Upper lobe of right lung (tissue), 1 donor: ENCODE results near the gene FAM110D. TPM values are rescaled to one million over a fixed set of nuclear protein-coding genes. Genes with fewer than 3 reads are reported as not detected.

ENCODE experiments used
- ATAC-seq: fragments of 200-7000 bp; cut with Tn5 transposase; one replicate; pipeline ENCODE4 v1.9.1; 2020; ENCODE audit warnings: mild to moderate bottlenecking, moderate library complexity
- DNase-seq: peaks from one replicate; pipeline ENCODE4 v3.0.0-alpha.2; 2020
- H3K27ac ChIP-seq: fragments of 200-600 bp; one replicate; pipeline ENCODE4 v1.8.0; 2022
- H3K27me3 ChIP-seq: fragments of 200-600 bp; one replicate; pipeline ENCODE4 v1.8.0; 2022; ENCODE audit warnings: mild to moderate bottlenecking
- H3K36me3 ChIP-seq: fragments of 200-600 bp; one replicate; pipeline ENCODE4 v1.8.0; 2022
- H3K4me1 ChIP-seq: fragments of 200-600 bp; one replicate; pipeline ENCODE4 v1.8.0; 2022
- H3K4me3 ChIP-seq: fragments of 200-600 bp; one replicate; pipeline ENCODE4 v1.8.0; 2022; ENCODE audit warnings: mild to moderate bottlenecking
- H3K9me3 ChIP-seq: fragments of 200-600 bp; one replicate; pipeline ENCODE4 v1.8.0; 2022
- intact Hi-C: fragments of 100-400 bp; cut with DNase I; formaldehyde crosslinking; loops from one replicate; pipeline ENCODE4 v1.11.0; 2022
- total RNA-seq: library from RNA; stranded (reverse); fragmentation: NEBNext Ultra II Directional; extraction: Animal tissue kit (Norgen Biotek cat#: 25700); gene quantifications from one replicate; pipeline ENCODE4 v1.2.1, GENCODE V29; 2021
- TF ChIP-seq, protein P1 (sequence below): fragments of 200-600 bp; IDR thresholded peaks from one replicate; pipeline ENCODE4 v1.8.0; 2022; ENCODE audit warnings: antibody characterized with exemption
- donor health status: DM: no; HTN: yes; CAD: no; lungs with severe emphysema.

Gene FAM110D
- total RNA-seq, 1 donor from 2014 or later: 6.9 TPM

DNA sequence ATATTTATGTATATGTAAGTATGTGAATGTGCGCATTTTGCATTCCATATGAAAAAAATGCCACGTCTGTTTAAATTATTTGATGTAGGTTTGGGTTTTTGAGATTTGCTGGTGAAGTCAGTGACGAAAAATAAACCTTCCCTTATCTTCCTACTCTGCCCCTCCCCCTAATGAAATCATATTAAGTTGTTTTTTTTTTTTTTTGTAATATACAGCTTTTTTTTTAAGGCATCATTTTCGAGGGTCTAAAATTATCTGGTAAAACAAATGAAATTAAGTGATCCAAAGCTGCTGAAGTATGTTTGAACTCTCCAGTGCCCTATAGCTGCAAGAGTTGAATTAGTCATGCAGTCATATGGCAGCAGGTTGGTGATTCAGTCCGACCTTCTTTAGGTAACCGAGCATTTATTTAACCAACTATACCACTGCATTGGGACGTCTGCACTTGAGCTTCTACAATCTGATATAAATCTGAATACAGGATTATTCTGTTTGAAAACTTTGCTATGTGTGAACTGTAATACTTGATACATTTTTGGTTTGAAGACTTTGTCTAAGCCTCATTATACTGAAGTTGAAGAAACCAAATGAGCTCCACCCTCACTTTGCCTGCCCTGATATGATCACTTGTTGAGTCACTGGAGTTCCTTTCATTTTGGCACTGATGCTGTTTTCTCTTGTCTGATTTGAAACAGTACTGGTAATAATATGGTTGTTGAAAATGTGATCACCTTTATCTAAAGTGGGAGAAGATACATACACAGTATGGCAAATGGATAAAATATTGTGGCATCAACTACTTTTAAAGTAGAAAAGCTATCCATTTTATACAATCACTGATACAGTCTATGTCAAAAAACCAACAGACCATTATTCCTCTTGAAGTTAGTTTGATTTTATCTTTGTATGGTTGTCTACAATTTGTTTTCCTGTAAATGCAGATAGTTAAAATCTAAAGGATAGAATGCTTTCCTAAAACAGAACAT, 35.6 kb upstream of the FAM110D start:
- ATAC-seq (no peak), DNase-seq (no peak)
- Histone ChIP-seq H3K4me1 (peaks cover 48% of the 10 kb centered on the region), H3K27ac (no peak overlapping the region), H3K36me3 (peaks cover 14% of the 10 kb centered on the region), H3K4me3 (no peak overlapping the region), H3K9me3 (no peaks in the 10 kb centered on the region), H3K27me3 (no peaks in the 10 kb centered on the region)
- TF ChIP-seq, protein P1, sequence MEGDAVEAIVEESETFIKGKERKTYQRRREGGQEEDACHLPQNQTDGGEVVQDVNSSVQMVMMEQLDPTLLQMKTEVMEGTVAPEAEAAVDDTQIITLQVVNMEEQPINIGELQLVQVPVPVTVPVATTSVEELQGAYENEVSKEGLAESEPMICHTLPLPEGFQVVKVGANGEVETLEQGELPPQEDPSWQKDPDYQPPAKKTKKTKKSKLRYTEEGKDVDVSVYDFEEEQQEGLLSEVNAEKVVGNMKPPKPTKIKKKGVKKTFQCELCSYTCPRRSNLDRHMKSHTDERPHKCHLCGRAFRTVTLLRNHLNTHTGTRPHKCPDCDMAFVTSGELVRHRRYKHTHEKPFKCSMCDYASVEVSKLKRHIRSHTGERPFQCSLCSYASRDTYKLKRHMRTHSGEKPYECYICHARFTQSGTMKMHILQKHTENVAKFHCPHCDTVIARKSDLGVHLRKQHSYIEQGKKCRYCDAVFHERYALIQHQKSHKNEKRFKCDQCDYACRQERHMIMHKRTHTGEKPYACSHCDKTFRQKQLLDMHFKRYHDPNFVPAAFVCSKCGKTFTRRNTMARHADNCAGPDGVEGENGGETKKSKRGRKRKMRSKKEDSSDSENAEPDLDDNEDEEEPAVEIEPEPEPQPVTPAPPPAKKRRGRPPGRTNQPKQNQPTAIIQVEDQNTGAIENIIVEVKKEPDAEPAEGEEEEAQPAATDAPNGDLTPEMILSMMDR: no peak
- intact Hi-C loops: no loop called here

DNA sequence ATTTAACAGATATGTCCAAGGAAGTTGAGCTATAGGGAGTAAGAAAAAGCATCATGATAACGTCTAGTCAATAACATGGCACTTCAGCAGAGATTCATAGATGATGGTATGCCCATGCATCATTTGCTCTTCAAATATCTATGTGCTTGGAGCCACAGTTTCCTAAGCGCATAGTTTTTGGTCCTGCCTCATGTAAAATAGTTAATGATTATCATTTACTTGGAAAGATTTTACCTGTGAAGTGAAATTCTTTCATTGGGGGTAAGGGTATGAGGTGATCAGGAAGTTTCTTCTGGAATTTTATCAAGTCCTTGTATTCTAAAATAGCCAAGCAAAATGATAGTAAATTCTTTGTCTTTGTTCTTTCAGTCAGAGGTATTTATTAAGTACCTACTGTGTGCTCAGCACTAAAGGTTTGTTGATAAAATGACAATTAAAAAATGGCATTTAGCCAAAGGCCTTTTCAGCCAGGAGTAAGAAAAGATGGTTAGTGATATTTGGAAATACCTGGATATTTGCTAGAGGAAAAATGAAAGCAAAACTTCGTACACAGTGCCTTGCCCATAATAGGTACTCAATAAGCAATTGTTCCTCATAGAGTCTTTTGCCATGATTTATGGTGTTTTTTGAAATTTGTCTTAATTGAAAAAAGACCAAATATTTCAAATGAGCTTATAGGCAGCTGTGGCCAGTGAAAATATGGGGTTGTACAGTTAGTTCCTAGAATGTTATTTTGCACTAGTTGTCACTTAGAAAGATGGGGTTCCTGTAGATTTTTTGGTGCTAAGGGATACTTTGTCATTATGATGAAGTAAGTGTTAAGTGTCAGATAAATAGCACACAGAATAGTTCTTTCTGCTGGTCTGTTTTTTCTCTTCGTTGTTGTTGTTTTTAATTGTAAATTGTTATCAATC, 34.2 kb upstream of the FAM110D start:
- Histone ChIP-seq H3K27me3 (no peaks in the 10 kb centered on the region), H3K9me3 (no peaks in the 10 kb centered on the region), H3K4me3 (no peak overlapping the region), H3K36me3 (peaks cover under 1% of the 10 kb centered on the region), H3K4me1 (peaks cover 48% of the 10 kb centered on the region), H3K27ac (no peak overlapping the region)
- DNase-seq (no peak), ATAC-seq (no peak)
- TF ChIP-seq, protein P1: no peak
- intact Hi-C loops: no loop called here

DNA sequence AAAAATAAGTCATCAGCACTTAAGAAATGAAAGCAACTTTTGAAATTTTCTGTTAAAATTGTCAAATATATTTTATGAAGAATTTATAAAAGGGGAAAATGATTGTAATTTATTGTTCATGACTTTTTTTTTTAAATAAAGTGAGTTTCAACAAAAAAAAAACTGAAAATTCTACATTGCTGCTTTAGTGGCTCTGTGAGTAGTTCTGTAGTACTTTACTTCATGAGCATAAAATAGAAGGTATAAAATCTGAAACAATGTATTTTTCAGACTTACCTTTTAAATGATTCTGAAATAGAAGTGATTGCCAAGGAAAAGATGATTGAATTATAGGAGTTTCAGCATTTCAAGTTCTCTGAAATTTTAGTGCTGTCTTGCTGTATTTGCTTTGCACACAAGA, 33.5 kb upstream of the FAM110D start:
- no peak overlapping the region for H3K27ac ChIP-seq

DNA sequence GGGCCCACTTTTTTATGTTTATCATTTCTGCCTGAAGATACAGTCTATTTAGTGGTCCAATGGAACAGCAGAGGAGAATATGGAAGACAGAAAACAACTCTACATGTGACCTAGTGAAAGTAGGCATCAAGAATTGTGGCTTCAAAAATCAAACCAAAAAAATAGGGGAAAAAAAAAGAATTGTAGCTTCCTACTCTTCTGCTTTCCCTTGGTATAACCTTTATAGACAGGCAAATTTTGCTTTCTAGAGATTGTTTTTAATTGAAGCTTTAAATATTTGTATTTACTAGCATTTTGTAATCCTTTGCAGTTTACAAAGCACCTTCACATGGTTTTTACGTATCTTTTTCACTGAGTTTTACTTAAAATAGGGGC, 32.9 kb upstream of the FAM110D start:
- Histone ChIP-seq H3K27ac (peak overlapping the region; percentile 67), H3K27me3 (no peaks in the 10 kb centered on the region)
- ATAC-seq: no peak

More for the DNA sequence above, 33.5 kb upstream of the FAM110D start:
- H3K27me3 ChIP-seq: no peaks in the 10 kb centered on the region
- TF ChIP-seq, protein P1: no peak
- H3K9me3 ChIP-seq: no peaks in the 10 kb centered on the region
- ATAC-seq (no peak), DNase-seq (no peak)
- no peak overlapping the region for H3K4me3 ChIP-seq
- peaks cover 48% of the 10 kb centered on the region for H3K4me1 ChIP-seq
- H3K36me3 ChIP-seq: no peaks in the 10 kb centered on the region
- intact Hi-C loops: no loop called here

More for the DNA sequence above, 32.9 kb upstream of the FAM110D start:
- DNase-seq: no peak
- H3K4me1 ChIP-seq: peaks cover 48% of the 10 kb centered on the region
- intact Hi-C loops: no loop called here
- no peak overlapping the region for H3K4me3 ChIP-seq
- H3K36me3 ChIP-seq: no peaks in the 10 kb centered on the region
- no peaks in the 10 kb centered on the region for H3K9me3 ChIP-seq
- TF ChIP-seq, protein P1: no peak
